ENCODE data around the gene CLDN10. TPM values are rescaled to one million over a fixed set of nuclear protein-coding genes. Genes with fewer than 3 reads are reported as not detected.
"Not testable (repeated sequence)": the region's sequence is repeated elsewhere in the genome, so short reads cannot be mapped to it uniquely, and the experiment has no call there.

The CLDN10 gene, protein sequence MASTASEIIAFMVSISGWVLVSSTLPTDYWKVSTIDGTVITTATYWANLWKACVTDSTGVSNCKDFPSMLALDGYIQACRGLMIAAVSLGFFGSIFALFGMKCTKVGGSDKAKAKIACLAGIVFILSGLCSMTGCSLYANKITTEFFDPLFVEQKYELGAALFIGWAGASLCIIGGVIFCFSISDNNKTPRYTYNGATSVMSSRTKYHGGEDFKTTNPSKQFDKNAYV
- total RNA-seq = not detected in 2 replicates

DNA sequence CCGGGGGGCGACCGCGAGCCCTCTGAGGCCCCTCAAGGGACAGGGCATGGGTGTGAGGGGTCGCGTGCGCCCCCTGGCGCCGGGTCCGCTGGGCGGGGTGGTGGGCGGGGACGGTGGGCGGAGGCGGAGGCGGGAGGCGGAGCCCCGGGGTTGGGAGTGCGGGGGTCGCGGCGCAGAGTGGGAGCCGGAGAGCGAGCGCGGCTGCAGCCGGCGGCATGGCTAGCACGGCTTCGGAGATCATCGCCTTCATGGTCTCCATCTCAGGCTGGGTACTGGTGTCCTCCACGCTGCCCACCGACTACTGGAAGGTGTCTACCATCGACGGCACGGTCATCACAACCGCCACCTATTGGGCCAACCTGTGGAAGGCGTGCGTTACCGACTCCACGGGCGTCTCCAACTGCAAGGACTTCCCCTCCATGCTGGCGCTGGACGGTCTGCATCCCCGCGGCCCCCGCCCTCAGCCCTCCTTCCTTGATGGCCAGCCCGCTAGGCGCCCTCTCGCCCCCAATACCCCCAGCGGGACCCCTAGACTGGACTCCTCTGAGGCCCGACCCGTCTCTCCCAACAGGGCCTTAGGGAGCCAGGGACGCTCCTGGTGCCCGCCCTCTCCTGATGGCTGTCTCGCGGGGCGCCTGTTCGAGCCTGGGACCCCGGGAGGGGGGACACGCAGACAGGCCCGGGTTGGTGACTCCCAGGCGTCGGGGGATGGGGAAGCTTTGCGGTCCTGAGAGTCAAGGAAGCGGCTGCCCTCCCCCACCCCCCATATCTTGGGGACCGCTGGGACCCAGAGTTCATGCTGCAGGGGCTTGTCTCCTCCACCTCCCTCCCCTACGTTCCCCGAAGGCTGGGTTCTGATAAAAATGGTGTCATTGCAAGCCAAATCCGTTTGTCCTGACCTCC lies at the start of gene CLDN10:
Gene CLDN10 (plus strand): TSS at position 182 of the 903 bp plus-strand sequence. CDS start 34 bp downstream, at position 216.
- no peak for DNase-seq (ENCODE audit: extremely low read depth, low read depth, low spot score)

GRCh38 chr13:95503662-95504061 lies 48.9 kb upstream of the CLDN10 start:
- no peak for DNase-seq (ENCODE audit: extremely low read depth, low read depth, low spot score)

GRCh38 chr13:95505265-95505664 lies 47.3 kb upstream of the CLDN10 start:
- no peak for DNase-seq (ENCODE audit: extremely low read depth, low read depth, low spot score)

DNA sequence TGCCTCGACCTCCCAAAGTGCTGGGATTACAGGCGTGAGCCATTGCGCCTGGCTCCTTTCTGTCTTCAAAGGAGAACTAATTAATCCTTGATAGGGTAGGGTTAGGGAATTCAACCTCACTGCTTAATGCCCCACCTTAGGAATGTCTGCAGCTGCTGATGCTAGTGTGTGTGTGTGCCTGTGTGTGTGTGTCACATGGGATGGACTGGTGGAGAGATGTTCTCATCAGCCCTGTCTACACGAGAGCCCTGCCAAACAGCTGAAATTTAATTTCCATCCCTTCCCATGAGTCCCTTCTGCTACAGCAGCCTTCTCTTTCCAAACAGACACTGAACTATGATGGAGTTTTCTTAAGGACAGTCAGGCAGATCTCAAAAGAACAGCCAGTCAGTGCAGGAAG lies 46.5 kb upstream of the CLDN10 start:
- DNase-seq (ENCODE audit: extremely low read depth, low read depth, low spot score) = no peak

DNA sequence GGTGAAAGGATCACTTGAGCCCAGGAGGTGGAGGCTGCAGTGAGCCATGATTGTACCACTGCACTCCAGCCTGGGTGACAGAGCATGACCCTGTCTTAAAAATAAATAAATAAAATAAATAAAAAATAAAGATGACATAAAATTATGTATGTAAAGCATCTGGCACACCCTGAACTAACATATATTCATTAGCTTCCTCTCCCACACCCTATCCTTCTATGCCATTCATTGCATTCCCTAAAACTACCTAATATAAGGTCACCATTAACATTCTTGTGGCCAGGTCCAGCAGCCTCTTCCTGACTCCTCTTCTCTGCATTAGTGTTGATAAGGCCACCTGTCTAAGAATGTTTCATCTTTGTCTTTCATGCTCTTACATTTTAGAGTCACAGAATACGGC lies 44.5 kb upstream of the CLDN10 start:
- no peak for DNase-seq (ENCODE audit: extremely low read depth, low read depth, low spot score)

DNA sequence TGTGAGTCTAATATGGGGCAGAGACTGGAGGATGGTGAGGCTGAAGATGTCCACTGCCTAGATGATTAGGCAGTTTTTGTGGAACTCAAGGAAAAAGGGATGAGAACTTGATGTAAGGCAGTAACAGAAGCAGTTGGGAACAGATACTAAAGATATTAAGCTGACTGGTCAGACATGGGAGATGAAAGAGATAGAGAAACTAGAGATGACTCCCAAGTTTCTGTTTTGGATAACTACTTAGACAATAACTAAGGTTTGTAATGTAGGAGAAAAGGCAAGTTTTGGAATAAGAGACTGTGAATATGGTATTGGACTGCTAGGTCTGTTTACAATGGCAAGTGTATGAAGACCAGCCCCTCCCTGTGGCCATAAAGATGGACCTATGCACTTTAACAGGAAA lies 43.5 kb upstream of the CLDN10 start:
- no peak for DNase-seq (ENCODE audit: extremely low read depth, low read depth, low spot score)

GRCh38 chr13:95509521-95510310 lies 42.8 kb upstream of the CLDN10 start:
- DNase-seq (ENCODE audit: extremely low read depth, low read depth, low spot score) = no peak

DNA sequence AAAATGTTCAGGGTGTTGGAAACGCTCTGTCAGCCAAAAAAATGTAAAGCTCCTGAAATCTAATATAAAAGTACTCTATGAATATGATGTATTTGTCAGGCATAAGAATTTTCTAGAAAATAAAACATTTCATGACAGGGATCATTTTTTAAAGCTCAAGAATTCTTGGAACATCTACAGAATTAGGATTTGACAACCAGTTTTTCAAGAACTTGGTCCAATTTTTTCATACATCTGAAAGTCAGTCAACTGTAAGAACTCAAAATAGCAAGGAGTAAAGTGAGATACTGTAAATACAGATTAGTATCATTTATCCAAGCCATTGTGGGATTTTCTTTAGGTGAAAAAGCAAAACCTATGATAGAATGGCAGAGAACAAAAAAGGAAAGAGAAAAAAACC lies 41.6 kb upstream of the CLDN10 start:
- DNase-seq (ENCODE audit: extremely low read depth, low read depth, low spot score) = no peak

DNA sequence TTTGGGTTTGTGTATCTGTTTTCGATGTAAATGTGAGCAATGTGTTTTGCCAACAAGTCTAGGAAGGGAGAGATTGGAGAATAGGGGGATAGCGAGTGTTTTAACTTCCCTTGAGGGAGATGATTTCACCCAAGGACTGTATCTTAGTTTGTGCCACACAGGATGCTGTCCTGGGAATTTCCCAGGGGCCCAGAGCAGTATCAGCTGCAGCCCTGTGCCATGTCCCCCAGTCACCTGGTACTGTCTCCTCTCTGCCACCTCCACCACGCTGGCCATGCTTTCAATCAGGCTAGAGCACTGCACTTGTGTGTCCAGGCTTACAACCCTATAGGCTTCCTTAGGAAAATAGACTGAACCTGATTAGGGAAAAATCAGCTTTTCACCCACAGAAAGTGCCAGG lies 40.1 kb upstream of the CLDN10 start:
- no peak for DNase-seq (ENCODE audit: extremely low read depth, low read depth, low spot score)

GRCh38 chr13:95512957-95513356 lies 39.6 kb upstream of the CLDN10 start:
- DNase-seq (ENCODE audit: extremely low read depth, low read depth, low spot score) = no peak

GRCh38 chr13:95515606-95516005 lies 36.9 kb upstream of the CLDN10 start:
- DNase-seq (ENCODE audit: extremely low read depth, low read depth, low spot score) = not testable (repeated sequence)

GRCh38 chr13:95516021-95516420 lies 36.5 kb upstream of the CLDN10 start:
- DNase-seq (ENCODE audit: extremely low read depth, low read depth, low spot score) = no peak

DNA sequence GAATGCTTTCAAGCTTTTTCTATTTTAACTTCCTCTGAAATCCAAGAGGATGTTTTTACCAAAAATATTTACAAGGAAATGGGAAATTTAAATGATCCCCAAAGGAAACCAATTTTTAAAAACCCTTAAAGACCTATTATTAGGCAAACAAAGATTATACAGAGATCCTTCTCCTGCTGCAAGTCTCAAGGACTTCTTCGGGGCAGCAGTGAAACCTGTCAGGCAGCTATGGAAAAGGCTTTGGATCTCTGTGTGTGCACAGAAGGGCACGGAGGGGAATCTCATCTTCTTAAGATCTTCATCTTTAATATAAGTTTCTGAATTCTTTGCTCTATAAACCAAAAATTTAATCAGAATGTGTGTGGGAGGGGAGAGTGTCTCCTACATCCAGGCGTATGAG lies 36.0 kb upstream of the CLDN10 start:
- DNase-seq (ENCODE audit: extremely low read depth, low read depth, low spot score) = no peak

DNA sequence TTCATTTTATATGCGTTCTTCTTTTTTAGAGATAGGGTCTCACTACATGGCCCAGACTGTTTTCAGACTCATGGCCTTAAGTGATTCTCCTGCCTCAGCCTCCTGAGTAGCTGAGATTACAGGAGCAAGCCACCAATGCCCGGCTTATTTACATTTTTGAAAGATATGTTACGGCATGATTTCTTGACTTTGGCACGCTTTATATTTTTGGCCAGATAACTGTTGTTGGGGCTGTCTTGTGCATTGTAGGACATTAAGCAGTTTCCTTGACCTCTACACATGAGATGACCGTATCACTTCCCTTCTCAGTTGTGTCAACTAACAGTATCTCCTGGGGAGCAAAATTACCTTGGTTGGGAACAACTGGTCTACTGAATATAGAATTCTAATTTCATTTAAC lies 28.9 kb upstream of the CLDN10 start:
- no peak for DNase-seq (ENCODE audit: extremely low read depth, low read depth, low spot score)

GRCh38 chr13:95524264-95524901 lies 28.1 kb upstream of the CLDN10 start:
- DNase-seq (ENCODE audit: extremely low read depth, low read depth, low spot score) = no peak

DNA sequence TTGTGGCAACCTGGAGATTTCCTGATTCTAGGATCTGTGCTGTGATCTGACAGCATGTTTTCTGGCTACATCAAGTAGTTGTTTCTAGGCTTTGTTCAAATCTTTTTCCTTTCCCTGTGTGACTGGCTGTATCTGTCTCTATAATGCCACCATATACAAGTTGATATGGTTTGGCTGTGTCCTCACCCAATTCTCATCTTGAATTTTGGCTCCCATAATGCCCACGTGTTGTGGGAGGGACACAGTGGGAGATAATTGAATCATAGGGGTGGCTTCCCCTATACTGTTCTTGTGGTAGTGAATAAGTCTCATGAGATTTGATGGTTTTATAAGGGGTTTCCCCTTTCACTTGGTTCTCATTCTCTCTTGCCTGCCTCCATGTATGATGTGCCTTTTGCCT lies 24.6 kb upstream of the CLDN10 start:
- no peak for DNase-seq (ENCODE audit: extremely low read depth, low read depth, low spot score)

DNA sequence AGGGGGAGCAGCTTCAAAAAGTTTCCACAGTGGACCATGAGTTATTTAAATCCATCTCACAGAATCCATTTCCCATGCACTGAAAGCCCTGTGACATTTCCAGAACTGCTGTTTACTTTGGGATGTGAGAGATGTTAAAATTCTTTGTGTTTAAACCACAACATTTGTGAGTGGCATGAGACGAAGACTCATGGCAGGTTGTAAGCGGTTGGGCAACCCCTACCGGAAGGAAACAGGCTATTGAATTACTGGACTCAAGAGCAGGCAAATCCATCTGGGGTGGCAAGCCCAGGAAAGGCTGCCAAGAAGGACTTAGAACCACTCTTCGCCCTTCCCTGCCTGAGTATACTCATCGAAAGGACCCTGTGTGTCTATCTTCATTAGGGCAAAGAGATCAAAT lies 22.3 kb upstream of the CLDN10 start:
- DNase-seq (ENCODE audit: extremely low read depth, low read depth, low spot score) = peak; percentile 60

DNA sequence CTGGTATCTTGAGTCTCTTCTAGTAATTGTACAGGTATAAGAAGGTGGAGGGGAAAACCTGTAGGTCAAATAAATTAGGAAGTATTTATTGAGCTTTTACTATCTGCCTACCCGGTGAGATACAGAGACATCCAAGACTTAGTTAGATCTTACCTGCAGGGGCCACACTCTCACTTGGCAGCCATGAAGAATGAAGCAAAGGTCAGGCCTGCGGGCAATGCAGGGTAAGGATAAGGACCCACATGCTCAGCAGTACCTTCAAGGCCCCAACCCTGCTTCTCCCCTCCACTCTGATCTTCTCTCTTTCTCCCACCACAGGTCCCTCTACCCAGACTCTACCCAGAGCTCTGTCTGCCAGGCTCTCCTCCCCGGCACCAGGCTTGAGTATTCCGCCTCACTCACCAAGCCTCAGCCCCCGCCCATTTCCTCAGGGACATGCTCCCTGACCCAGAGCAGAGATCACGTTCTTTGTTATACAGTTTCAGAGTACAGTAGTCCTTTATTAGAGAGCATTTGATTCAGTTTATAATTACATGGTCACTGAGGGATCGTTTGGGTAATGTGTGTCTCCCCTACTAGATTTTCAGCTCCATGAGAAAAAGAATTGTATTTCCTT lies 18.9 kb upstream of the CLDN10 start:
- no peak for DNase-seq (ENCODE audit: extremely low read depth, low read depth, low spot score)

- peak; percentile 68 for DNase-seq (ENCODE audit: extremely low read depth, low read depth, low spot score)
Measured at GRCh38 chr13:95535243-95535642, 17.3 kb upstream of the CLDN10 start.

- DNase-seq (ENCODE audit: extremely low read depth, low read depth, low spot score) = no peak
Measured at GRCh38 chr13:95536632-95537241, 15.8 kb upstream of the CLDN10 start.

Data from glomerular endothelial cell (primary cell).